Measurements from ENCODE around the gene ITIH3.

Gene ITIH3

GRCh38 chr3:52829906-52830463 is 35.4 kb downstream of the ITIH3 start:
- no peak for FAIRE-seq

- no peak for FAIRE-seq
Observed at GRCh38 chr3:52830535-52831258, 36.1 kb downstream of the ITIH3 start, which contains the start of gene ITIH4. Gene ITIH4, minus strand, starts transcription at chr3:52830672. Its CDS starts 30 bp downstream, at chr3:52830642.

DNA sequence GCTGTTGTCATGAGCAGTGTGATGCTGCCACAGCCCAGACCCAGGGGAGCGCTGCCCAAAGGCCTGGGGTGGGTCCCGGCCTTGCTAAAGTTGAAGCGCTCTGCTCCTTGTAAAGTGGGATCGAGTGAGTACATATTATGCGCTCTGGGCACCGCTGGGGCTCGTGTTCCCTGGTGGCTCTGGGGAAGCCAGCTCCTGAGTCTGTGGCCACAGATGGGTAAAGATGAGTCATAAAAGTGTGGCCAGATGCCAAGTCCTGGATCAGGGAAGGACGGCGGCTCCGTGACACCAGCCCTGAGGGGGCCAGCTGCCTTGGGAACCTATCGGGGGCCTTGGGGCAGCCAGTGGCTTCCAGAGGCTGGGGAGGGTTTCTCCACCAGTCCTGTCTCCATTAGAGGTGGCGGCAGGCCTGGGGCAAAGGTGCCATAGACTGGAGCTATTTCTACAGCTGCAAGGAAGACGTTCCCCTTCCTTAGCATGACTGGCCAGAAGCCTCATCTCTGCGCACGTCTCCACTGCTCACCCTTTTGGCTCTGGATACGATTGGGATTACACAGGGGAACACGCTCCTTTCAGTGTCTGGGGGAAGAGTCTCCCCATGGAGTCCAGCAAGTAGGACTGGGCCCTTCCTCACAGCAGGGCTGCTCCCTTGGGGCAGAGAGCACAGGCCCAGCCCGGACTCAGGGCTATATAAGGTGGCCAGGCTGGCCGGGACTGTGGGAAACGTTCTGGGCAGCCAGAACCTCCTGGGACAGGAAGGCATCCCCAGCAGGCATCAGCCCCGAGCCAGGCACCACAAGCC is 37.1 kb downstream of the ITIH3 start:
- no peak for FAIRE-seq

DNA sequence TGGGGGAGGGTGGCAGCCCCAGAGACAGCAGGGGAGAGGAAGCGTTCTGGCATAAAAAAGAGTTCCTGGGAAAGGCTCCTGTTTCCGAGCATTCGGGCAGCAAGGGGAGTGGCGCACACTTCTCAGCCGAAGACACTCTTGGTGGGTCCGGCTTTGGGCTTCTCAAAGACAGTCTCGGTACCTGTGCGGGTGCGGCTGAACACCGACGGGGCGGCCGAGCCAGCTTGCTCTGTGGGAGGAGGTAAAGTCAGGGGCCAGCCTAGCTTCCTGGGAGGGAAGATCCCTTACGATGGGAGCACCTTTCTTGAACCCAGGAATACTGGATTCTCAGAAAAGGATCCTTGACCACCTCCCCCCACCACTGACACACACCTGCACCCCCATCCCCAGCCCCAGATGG is 38.6 kb downstream of the ITIH3 start:
- FAIRE-seq, result no peak

- no peak for FAIRE-seq
Observed at GRCh38 chr3:52834871-52835501, 40.4 kb downstream of the ITIH3 start, which contains the start of gene MUSTN1. Gene MUSTN1, minus strand, starts transcription at chr3:52835019. Its CDS starts 71 bp downstream, at chr3:52834948.

DNA sequence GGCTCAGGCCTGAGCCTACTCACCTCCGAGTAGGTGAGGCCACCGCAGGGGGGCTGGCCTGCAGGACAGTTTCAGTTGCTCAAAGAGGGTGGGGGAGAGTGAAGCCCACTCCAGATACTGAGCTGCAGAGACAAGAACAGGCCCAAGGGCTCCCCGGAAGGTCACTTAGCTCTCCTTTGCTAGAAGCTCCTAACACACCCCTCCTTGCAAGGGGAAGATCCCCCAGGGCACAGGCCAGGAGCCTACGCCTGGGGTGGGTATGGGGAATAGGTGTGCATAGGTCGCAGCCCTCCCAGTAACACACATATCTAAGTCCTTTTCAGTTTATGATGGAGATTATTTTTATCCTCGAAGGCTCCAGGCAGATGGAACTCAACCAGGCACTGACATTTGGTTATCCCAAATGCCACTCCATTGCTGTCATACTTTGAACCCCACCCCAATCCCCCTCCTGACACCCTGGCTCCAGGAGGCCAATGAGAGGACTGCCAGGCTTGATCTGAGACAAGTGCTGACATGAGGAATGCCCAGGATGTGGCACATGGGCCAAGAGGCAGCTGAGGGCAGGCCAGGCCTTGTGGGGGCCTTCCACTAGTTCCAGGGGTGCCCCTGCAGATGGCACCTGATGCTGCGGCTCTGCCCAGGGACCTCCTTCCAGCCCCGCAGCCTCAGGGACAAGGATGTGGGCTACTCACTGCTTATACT is 41.3 kb downstream of the ITIH3 start:
- FAIRE-seq, result no peak

- no peak for FAIRE-seq
Observed at GRCh38 chr3:52836471-52836845, 41.9 kb downstream of the ITIH3 start.

DNA sequence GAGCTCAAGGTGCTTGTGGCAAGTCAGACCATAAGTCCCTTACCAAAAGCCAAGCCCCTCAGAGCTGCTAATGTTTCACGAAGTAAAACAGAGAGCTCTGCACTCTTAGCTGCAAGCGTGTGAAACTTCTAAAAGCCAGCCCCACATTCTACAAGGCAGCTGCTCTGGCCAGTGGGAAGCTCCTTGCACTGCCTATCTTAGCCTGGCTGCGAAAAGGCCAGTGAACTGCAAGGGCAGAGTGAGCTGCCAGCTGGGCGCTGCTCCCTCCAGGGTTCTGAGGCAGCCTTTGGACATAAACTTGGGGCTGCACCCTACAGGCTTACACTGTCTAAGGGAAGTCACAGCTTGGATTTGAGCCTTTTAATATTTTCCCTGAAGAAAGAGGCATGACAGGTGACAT is 42.4 kb downstream of the ITIH3 start:
- FAIRE-seq, result no peak

- FAIRE-seq, result no peak
Observed at GRCh38 chr3:52838561-52839267, 44.1 kb downstream of the ITIH3 start.

DNA sequence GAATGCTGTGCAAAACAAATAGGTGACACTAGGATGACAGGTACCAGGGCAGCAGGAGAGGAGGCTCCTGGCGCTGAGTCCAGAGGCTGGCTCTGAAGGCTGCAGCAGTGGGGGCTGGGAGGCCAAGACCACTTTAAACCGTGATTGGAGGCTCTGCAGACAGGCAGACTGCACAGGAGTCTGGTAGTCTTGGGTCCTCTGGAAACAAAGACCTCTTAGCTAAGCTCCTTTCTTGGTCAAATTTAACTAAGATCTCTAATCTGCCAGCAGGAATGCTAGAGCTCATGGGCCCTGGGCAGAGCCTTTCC is 44.6 kb downstream of the ITIH3 start:
- FAIRE-seq, result no peak

- FAIRE-seq, result no peak
Observed at GRCh38 chr3:52839892-52840545, 45.4 kb downstream of the ITIH3 start.

GRCh38 chr3:52841211-52841980 is 46.8 kb downstream of the ITIH3 start:
- no peak for FAIRE-seq

GRCh38 chr3:52841981-52842340 is 47.4 kb downstream of the ITIH3 start:
- no peak for FAIRE-seq

- FAIRE-seq, result no peak
Observed at GRCh38 chr3:52842424-52842823, 47.8 kb downstream of the ITIH3 start.

DNA sequence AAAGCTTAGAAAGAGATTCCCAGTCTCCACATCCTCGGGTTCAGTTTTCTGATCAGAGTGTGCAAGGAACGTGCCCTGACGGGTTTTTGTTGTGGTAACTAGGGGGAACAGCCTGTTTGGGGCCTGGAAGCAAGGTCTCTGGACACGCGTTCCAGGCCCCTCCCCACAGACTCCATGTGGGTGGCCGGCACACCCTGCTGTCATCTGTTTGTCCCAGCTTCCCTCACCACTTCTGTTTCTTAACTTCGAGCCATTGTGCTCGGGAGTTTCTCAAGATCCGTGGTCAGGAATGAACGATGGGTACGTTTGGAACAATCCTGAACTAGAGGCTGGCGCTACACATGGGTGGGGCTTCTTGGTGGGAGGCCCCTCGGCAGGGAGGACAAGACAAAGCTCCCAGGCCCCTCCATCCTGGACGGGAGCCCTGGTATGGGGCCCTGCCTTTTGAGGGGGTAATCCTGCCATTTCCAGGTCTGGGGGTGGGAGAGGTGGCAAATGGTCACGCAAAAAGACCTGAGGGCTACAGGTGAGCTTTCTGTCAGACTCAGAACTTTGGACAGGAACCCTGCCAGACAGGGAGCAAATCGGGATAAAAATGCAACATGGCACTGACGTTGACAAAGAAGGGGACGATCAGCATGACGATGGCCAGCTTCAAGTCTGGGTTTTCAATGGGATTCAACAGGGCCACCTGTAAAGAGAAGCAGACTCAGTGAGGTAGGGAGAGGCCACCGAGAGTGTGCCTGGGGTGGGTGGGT is 48.7 kb downstream of the ITIH3 start:
- FAIRE-seq, result no peak

DNA sequence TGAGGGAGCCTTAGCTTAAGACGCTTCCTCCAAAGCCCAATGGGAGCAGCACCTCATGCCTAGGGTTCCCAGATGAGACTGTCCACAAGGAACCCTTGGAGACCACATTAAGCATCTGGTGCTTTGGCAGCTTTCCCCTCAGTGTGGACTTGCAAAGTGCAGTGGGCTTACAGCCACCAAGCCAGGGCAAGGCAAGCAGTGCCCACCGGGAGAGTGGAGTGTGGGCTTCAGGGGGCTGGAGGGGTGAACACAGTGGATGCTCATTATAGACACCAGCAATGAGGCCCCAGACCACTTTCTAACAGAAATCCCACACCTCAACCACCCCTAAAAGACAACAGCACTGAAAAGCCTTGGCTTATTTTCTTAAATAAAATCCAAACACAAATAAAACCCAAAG is 49.3 kb downstream of the ITIH3 start:
- no peak for FAIRE-seq

GRCh38 chr3:52844290-52844975 is 49.8 kb downstream of the ITIH3 start:
- FAIRE-seq, result no peak

DNA sequence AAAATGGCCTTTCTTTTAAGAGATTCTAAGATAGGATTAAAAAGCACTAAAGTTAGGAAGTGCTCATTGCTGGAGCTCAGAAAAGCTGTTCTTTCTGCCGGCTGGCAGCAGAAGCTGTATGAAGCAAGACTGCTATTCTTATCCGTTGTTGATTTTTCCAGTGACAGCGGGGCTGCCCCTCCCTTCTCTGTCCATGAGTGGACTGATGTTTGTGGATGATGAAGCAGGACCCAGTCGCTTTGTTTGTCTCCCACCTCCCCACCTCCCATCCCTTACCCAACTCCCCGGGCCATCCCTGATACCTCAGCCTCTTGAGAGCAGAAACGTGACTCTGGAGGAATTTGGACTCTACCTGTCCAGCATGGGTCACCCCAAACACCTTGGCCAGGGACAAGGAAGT is 50.6 kb downstream of the ITIH3 start:
- no peak for FAIRE-seq

GRCh38 chr3:52845691-52846431 is 51.3 kb downstream of the ITIH3 start:
- FAIRE-seq, result no peak

Measured in TTC549 (cell line).